HL-60/S4 treated with retinoic acid at 250 ng/mL for 4 days and 3 days (cell line): Measurements from ENCODE around the gene NRG2.

Experiments
- in situ Hi-C: fragments of 300-500 bp; cut with MboI; formaldehyde crosslinking; loops from 2 replicates; pipeline ENCODE4 v1.7.0; 2022; ENCODE audit warnings: low sequenced_read_pairs

NRG2 gene

DNA sequence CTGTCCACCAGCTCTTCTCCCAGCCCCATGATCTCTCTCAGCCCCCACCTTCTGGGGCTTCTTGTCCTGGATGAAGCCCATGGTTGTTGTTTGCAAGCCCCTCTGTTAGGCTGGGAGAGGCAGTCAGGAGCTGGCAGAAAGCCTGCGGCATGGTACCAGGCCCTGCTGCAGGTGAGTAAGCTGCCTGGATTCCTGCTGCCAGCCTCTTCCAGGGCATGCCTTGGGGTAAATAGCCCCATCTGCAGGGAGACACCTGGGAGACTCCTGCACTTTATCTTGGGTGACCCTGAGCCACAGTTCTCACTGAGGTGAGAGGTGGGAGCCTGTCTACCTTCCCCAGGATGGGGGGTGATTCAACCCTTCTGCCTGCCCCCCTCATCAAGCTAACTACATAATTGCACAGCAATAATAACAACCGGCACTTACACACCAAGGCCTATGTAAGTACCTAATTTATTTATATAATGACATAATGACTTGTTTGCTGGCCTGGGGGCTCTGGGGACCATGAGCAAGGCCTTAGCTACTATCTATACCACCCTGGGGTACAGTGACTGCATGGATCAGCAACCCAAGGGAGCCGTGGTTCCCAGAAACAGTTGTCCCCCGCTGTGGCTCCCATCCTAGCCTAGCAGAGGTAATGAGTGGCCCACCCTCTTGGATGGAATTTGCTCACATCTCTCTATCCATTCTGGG lies 131.5 kb downstream of the NRG2 start:
- in situ Hi-C loops = no loop called here

DNA sequence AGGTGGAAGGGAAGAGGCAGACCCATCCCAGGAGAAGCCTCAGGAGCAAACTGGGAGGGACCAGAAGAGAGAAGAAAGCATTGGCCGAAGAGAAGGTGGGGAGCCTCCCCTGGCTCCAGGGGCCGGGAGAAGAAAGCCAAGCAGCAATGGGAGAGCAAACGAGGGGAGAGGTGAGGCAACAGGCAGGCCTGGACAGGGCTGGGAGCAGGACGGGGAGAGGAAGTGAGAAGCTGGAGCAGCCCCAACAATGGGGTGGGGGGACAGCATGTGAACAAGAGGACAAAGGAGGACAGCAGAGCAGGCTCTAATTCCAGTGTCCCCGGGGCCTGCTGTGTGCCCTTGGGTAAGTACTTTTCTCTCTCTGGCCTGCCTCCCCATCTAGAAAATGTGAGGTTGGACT lies 132.2 kb downstream of the NRG2 start:
- in situ Hi-C loops = no loop called here

DNA sequence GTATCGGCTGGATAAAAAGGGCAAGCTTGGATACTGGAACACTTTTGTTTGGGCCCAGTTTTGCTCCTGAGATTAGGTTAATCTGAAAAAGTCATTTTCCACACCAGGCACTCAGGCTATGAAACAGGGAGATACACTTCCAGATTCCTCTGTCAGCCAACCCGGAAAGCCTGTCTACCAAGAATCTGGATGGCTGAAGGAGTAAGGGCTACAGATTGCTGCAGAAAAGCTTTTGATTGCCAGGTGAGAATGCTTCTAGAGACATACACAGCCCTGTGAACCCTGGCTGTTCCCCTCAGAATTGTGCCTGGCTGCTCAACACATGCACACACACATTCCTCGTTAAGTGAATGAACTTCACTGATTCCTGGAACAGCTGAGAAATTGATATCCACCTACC lies 133.1 kb downstream of the NRG2 start:
- in situ Hi-C loops = no loop called here

DNA sequence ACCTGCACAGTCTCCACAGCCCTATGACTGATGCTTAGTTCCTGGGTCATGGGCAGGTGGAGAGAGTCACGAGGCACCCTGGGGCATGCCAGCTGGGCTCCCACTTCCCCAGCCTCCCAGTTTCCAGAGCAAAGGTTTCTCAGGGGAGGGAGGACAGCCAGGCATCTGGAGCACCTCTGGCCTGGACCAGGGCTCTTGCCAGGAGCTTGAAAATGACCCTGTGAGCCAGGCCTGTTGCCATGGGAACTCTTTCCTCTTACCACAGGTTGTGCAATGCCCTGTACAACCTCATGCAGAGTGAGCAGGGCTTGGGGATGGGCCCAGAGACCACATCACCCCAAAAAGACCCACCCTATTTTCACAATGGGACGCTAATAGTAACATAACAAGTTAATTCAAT lies 134.3 kb downstream of the NRG2 start:
- in situ Hi-C loops = no loop called here

DNA sequence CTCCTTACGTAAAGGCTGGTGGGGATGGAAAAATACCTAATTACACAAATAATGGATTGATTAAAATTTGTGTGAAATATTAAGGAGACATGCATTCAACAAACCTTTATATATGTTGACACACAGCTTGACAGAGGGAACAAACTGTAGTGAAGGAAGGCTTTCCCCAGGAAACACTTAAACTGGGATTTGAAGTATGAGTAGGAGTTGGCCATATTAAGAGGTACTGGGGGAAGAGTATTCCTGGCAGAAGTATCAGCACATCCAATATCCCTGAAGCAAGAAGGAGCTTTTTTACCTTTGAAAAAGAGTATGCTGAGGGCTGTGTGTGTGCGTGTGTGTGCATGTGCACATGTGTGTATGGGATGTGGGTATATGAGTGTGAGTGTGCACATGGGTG lies 136.4 kb downstream of the NRG2 start:
- in situ Hi-C loops = no loop called here

DNA sequence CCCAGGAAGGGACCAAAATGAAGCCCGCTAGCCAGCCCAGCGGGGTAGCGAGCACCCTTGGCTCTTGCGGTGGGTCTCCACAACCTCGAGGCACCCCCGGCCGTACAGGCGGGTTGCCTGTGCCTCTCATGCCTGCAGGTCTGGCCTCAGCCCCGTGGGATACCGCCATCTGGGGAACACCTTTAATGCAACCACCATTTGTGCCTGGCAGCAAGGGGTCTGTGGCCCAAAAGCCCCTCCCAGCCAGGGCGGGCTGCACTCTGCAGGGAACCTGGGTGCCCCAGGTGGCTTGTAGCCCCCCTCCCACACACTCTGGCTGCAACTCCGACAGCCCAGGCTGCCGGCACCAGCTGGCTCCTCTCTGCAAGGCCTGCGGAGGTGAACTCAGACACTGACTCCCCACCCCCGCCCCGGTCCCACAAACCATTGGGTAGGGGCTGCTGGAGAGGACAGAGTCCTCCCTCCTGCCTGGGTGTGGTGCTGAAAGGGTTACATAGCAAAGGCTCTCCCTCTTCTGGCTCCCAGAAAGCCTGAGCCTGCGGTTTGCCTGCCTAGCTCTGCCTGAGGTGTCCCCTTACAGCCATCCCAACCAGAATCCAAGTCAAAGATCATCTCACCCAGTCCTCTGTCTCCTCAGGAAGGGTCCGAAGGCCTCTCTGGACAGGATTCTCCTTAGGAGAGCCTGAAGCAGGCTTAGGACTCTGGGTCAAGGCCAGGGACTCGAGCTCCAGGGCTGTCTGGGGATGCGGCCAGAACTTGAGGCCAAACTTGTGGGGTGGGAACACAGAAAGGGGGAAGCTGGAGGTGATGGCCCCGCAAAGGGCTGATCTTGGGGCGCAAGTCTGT lies 138.1 kb downstream of the NRG2 start:
- in situ Hi-C loops = no loop called here

DNA sequence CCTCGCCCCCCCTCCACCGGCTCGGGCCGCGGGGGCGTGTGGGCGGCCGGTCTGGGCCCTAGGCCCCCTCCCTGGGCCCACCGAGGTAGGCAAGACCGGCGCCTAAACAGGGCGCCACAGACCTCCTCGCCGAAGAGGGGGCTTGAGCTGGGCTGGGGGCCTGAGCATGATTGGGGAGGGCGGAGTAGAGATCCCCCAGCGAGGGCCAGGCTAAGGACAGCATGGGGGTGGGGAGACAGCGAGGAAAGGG lies 138.6 kb downstream of the NRG2 start:
- in situ Hi-C loops = no loop called here

DNA sequence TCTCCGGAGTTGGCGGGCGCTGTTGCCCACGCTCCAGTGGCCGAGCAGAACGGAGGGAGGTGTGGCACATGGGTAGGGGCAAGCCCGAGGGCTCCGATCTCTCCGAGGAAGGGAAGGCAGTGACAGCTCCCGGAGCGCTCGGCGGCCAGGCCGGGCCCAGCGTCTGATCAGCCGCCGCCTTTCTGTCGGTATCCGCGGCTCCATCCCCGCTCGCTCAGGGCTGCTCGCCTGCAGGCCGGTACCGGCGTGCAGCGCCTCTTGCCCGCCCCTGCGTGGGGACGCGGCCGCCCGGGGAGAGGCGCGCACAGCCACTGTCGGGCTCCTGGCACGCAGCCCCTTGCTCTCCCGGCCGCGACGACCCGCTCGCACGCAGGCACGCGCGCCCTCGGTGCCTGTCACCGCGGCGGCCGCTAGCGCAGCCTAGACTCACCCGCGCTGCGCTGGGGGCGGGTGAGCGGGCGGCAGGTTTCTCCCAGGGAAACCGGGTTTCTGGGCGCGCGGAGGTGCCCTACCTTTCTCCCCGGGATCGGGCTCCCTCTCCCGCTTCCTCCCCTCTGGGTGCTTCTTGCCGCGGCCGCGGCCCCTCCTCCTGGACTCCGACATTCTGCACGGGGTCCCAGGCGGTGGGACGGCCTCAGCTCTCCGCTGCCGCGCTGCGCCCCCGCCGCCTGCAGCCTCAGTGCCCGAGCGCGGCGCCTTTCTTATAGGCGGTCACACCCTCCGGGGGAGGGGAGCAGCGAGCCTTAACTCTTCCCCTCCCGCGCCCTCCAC lies 139.1 kb downstream of the NRG2 start:
- in situ Hi-C loops = no loop called here

DNA sequence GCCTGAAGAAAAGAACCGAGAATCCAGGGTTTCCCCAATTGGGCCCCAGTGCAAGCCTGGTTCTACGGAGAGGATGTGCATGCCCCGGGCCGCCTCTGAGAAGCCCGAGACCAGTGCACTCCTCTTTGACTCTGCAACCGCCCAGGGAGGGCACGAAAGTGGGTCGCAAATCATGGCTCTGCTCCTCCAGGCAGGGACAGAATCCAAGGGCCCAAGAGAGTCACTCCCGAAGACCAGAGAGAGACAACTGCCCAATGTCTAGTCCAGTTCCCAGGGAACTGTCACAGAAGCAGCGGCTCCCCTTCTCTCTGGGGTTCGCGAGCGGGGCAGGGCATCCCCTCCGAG lies 139.7 kb downstream of the NRG2 start:
- in situ Hi-C loops = no loop called here

DNA sequence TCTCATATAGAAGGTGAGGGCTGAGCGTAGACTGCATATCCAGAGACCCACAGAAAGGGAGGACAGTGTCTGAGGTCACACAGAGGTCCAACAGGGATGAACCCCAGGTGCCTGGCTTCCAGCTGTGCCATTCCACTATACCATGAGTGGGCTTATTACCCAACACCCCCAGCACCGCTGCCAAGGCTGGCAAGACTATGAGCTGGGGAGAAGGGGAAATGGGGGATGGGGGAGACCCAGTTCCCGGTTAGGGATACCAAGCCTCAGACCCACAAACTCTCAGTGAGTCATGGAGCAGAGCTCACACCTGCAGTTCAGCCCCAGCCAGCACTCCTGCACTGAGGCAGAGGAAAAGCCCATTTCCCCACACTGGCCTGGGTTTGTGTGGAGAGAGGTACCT lies 141.1 kb downstream of the NRG2 start:
- in situ Hi-C loops = no loop called here

DNA sequence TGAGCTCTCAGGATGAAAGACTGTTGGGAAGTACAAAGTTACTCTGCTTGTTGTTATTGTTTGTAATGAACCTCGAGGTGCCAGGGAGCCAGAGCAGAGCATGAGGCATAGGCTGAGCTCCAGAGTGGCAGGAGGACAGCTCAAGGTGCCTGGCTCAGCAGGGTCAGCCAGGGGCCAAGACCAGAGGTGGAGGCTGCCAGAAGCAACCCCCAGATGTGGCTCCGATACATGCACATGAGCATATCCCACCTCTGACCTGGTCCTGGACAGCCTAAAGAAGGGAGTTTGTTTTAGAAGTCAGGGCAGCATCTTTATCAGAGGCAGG lies 141.9 kb downstream of the NRG2 start:
- in situ Hi-C loops = no loop called here

DNA sequence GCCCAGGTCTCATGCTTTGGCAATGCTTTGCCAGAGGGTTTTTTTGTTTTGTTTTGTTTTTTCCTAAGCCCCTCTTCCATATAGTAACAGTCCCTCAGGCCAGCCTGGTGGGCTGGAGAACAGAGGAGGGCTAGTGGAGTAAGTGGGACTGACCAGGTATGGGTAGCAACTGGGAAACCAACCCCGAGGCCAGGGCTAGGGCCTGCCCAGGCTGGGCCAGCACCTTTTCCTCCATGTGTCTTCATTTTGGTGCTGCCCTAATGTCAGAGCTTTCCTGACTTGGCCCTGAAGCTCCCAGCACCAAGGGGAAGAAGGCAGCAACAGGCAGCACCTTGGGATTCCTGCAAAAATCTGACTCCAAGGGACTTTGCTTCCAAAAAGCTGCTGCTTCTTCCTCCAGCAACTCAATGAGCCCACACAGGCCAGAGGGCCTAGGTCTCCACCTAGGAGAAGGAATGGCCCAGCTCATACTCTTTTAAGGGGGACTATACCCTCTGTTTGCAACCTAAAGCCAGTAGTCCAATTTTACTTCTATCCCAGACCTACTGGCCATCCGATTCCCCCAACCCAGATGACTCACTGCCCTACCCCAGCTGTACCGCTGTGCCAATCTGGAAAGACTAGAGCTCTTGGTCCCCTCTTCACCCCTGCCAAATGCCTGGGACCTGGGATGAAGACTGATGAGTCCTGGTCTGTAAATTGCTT lies 142.4 kb downstream of the NRG2 start:
- in situ Hi-C loops = no loop called here

DNA sequence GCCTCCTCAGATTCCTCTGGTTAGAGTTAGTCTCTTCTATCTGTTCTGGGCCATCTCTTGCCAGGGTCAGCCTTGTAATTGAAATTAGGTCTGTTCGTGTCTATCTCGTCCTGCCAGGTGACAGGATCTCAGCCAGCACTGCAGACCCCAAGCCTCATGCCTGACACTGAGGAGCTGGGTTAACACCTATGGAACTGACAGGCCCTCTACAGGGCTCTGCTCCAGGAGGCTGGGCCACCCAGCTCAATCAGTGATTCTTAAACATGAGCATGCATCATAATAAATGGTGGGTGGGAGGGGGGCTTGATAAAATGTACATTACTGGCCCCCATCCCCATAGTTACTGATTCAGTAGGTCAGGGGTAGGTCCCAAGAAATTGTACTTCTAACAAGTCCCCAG lies 144.1 kb downstream of the NRG2 start:
- in situ Hi-C loops = no loop called here

DNA sequence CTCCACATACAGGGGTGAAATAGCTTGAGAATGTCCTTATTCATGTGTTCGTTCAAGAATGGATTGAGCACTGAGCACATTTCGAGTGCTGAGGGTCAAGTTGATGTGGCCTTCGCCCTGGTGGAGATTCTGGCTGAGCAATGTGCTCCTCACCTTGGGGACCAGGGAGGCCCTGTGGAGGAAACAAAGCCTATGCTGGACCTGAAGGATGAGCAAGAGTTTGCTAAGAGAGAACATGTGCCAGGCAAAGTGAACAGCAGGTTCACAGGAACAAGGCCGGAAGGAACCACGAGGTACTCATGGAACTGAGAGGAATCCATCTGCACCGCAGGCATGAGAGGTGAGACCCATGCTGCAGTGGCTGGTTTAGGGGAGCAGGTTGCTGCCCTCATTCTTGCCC lies 145.1 kb downstream of the NRG2 start:
- in situ Hi-C loops = no loop called here

DNA sequence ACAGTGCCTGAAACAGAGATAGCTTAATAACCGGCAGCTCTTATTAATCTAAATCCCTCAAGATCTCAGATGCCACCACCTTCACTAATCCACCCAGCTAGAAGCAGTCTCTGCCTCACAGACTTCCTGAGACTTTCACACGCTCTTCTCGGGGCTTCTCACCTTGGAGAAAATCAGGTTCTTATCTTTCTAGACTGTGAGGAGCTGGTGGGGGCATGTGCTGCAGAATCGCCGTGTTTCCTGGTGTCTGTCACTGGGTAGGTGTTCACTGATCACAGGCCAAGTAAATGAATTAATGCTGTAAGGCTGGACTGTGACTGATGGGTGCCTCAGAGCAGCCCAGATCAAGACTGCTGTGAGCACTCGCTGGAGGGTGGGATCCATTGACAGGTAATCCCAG lies 145.8 kb downstream of the NRG2 start:
- in situ Hi-C loops = no loop called here

DNA sequence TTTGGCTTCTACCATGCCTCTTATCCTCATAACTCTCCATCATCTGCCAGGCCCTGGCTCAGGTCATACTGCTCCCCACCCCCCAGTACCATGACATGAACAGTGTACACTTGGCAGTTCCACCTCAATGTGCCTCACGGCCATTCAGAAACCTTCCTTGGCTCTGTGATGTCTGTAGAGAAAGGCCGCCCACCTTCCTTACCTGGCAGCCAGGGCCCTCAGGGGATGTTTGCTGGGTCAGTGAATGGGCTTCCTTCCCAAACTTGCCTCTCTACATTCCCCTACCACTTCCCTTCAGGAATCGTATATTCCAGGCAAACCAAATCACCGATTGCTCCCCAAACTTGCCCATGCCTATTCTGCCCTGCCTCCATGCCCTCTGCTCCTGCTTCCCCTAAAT lies 146.4 kb downstream of the NRG2 start:
- in situ Hi-C loops = no loop called here

DNA sequence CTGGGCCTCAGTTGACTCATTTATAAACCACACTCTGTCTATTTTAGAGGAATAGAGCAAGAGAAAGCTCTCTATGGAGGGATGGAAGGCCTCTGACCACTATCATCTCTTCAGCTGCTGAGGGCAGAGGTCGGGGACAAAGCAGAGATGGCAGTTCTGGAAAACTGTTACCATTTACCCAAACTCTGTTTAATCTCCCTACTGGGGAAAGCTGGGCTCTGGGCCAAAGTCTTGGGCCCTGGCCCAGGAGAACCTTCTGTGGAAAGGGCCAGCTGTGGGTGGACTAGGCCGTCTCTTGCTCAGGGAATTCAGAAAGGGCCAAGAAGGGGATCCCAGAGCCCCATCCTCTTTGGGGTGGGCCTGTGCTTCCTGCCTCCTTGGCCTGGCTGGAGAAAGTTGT lies 147.5 kb downstream of the NRG2 start:
- in situ Hi-C loops = no loop called here

DNA sequence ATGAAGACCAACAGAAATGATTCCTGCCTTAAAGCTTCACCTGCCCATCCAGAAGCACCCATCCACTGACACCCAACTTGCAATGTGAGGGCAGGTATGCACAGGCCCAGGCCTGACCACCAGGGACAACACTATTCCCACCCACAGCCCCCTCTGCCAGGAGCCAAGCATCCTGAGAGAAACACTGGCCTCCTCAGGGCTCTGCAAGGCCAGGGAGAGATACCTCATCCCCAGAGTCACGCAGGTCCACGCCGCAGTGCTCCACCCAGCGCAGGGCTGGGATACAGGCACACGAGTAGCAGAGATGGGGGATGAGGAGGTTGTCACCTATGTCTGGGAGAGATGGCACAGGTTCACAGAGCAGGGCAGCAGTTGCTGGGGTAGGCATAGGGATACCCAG lies 148.1 kb downstream of the NRG2 start:
- in situ Hi-C loops = no loop called here

DNA sequence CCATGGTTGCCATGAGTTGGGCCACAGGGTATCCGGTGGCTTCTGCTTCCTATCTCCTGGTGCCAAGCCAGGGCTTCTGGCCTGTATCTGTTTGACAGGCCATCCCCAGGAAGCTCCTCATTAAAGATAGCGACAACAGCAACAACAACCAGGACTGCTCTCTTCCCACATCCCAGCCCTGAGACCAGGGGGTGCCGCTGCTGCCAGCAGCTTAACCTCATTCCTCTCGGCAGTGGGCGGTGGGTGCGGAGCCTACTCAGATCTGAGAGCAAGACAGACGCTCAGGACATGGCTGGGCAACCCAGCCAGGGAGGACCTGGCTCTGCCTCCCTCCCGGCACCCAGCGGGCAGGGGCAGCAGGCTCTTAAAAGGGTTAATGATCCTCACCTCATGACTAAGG lies 149.2 kb downstream of the NRG2 start:
- in situ Hi-C loops = no loop called here

DNA sequence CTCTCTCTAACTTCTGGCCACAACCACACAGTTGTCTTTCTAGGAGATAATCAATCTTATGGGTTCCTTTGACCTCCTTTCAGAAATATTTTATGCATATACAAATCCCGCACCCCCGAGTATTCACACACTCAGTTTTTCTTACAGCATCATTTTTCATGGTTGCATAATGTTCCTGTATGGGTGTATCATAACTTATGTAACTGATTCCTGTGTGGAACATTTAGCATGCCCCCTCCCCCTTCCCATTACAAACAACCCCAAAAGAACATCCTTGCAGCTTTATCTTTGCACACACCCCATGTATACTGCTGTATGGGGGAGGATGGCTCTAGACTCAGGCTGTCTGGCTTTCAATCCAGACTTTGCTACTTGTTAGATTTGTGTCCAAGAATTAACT lies 153.7 kb downstream of the NRG2 start:
- in situ Hi-C loops = no loop called here

DNA sequence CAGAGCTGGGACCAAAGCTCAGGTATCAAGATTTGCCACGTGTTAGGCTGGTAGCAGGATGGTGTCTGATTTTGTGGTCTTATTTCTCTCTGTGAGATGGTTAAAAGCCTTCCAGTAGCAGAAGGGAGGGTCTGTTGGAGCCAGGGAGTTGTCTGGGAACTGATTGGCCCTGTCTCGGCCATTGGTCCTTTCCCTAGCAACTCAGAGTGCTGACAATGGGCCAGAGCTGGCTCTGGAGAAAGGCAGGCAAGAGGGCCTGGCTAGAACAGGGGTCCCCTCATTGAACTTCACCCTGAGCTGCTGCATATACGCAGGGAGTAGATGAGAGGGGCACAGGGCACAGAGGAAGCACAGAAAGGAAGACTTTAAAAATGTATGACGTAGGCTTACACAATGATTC lies 154.7 kb downstream of the NRG2 start:
- in situ Hi-C loops = no loop called here

DNA sequence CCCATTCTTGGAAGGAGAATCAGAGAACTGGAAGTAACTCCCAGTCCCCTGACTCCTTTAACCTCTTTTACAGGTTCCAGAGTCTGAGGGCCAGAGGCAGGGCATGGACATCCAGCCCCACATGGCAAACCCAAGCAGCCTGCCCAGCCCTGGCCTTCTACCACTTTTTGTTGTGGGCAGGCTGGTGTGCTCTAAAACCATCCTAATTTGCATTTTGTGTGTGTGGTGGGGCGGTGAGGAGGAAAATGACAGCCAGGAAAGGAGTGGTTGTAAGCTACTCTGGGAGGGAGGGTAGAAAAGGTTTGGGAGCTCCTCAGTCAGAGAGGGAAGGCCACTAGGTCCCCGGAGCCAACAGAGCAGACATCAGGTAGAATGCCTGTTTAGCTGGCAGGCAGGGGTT lies 156.9 kb downstream of the NRG2 start:
- in situ Hi-C loops = no loop called here
